ENCODE results near the gene RALGAPB. TPM values are rescaled to one million over a fixed set of nuclear protein-coding genes. Genes with fewer than 3 reads are reported as not detected.

The RALGAPB gene
- total and polyA plus RNA-seq, 2 of the 13 experiments (the other 11 are each of a cell fraction or from before 2014, with no cell fraction given), result 17.6 to 30.6 TPM

- TF ChIP-seq KLF6 (CRISPR knock-in tag; IDR thresholded peaks at IDR 0.05), result no peak
- TF ChIP-seq, protein P1, sequence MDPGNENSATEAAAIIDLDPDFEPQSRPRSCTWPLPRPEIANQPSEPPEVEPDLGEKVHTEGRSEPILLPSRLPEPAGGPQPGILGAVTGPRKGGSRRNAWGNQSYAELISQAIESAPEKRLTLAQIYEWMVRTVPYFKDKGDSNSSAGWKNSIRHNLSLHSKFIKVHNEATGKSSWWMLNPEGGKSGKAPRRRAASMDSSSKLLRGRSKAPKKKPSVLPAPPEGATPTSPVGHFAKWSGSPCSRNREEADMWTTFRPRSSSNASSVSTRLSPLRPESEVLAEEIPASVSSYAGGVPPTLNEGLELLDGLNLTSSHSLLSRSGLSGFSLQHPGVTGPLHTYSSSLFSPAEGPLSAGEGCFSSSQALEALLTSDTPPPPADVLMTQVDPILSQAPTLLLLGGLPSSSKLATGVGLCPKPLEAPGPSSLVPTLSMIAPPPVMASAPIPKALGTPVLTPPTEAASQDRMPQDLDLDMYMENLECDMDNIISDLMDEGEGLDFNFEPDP (CRISPR knock-in tag; conservative IDR thresholded peaks at IDR 0.05), result no peak
- TF ChIP-seq, protein P2, sequence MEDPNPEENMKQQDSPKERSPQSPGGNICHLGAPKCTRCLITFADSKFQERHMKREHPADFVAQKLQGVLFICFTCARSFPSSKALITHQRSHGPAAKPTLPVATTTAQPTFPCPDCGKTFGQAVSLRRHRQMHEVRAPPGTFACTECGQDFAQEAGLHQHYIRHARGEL (CRISPR knock-in tag; IDR thresholded peaks at IDR 0.05), result no peak
- TF ChIP-seq CBX1 (IDR thresholded peaks at IDR 0.05; ENCODE audit: low read depth), result no peak
- no peak for TF ChIP-seq YY1 (IDR thresholded peaks at IDR 0.05; ENCODE audit: insufficient read depth, insufficient replicate concordance, low read depth, low read length)
- TF ChIP-seq MATR3 (CRISPR knock-in tag; IDR thresholded peaks at IDR 0.05), result no peak
- no peak for TF ChIP-seq ZSCAN30 (CRISPR knock-in tag; IDR thresholded peaks at IDR 0.05)
- peak; percentile 56; the same call in 1 of the 2 replicates for TF ChIP-seq HIC2 (CRISPR knock-in tag; IDR thresholded peaks at IDR 0.05; ENCODE audit: low read depth)
- TF ChIP-seq MIXL1 (CRISPR knock-in tag; IDR thresholded peaks at IDR 0.05), result no peak
- TF ChIP-seq ZNF720 (CRISPR knock-in tag; IDR thresholded peaks at IDR 0.05), result no peak
- TF ChIP-seq, protein P3, sequence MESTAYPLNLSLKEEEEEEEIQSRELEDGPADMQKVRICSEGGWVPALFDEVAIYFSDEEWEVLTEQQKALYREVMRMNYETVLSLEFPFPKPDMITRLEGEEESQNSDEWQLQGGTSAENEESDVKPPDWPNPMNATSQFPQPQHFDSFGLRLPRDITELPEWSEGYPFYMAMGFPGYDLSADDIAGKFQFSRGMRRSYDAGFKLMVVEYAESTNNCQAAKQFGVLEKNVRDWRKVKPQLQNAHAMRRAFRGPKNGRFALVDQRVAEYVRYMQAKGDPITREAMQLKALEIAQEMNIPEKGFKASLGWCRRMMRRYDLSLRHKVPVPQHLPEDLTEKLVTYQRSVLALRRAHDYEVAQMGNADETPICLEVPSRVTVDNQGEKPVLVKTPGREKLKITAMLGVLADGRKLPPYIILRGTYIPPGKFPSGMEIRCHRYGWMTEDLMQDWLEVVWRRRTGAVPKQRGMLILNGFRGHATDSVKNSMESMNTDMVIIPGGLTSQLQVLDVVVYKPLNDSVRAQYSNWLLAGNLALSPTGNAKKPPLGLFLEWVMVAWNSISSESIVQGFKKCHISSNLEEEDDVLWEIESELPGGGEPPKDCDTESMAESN (CRISPR knock-in tag; conservative IDR thresholded peaks at IDR 0.05), result no peak
- no peak for TF ChIP-seq PAF1 (CRISPR knock-in tag; IDR thresholded peaks at IDR 0.05)
- TF ChIP-seq, protein P4, sequence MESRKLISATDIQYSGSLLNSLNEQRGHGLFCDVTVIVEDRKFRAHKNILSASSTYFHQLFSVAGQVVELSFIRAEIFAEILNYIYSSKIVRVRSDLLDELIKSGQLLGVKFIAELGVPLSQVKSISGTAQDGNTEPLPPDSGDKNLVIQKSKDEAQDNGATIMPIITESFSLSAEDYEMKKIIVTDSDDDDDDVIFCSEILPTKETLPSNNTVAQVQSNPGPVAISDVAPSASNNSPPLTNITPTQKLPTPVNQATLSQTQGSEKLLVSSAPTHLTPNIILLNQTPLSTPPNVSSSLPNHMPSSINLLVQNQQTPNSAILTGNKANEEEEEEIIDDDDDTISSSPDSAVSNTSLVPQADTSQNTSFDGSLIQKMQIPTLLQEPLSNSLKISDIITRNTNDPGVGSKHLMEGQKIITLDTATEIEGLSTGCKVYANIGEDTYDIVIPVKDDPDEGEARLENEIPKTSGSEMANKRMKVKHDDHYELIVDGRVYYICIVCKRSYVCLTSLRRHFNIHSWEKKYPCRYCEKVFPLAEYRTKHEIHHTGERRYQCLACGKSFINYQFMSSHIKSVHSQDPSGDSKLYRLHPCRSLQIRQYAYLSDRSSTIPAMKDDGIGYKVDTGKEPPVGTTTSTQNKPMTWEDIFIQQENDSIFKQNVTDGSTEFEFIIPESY (CRISPR knock-in tag; IDR thresholded peaks at IDR 0.05), result peak; percentile 92
- no peak for TF ChIP-seq ARNT (IDR thresholded peaks at IDR 0.05)
- no peak for TF ChIP-seq NFKB2 (CRISPR knock-in tag; IDR thresholded peaks at IDR 0.05; ENCODE audit: borderline replicate concordance)
- TF ChIP-seq FOSL2 (CRISPR knock-in tag; IDR thresholded peaks at IDR 0.05), result peak; percentile 64
- TF ChIP-seq, protein P5, sequence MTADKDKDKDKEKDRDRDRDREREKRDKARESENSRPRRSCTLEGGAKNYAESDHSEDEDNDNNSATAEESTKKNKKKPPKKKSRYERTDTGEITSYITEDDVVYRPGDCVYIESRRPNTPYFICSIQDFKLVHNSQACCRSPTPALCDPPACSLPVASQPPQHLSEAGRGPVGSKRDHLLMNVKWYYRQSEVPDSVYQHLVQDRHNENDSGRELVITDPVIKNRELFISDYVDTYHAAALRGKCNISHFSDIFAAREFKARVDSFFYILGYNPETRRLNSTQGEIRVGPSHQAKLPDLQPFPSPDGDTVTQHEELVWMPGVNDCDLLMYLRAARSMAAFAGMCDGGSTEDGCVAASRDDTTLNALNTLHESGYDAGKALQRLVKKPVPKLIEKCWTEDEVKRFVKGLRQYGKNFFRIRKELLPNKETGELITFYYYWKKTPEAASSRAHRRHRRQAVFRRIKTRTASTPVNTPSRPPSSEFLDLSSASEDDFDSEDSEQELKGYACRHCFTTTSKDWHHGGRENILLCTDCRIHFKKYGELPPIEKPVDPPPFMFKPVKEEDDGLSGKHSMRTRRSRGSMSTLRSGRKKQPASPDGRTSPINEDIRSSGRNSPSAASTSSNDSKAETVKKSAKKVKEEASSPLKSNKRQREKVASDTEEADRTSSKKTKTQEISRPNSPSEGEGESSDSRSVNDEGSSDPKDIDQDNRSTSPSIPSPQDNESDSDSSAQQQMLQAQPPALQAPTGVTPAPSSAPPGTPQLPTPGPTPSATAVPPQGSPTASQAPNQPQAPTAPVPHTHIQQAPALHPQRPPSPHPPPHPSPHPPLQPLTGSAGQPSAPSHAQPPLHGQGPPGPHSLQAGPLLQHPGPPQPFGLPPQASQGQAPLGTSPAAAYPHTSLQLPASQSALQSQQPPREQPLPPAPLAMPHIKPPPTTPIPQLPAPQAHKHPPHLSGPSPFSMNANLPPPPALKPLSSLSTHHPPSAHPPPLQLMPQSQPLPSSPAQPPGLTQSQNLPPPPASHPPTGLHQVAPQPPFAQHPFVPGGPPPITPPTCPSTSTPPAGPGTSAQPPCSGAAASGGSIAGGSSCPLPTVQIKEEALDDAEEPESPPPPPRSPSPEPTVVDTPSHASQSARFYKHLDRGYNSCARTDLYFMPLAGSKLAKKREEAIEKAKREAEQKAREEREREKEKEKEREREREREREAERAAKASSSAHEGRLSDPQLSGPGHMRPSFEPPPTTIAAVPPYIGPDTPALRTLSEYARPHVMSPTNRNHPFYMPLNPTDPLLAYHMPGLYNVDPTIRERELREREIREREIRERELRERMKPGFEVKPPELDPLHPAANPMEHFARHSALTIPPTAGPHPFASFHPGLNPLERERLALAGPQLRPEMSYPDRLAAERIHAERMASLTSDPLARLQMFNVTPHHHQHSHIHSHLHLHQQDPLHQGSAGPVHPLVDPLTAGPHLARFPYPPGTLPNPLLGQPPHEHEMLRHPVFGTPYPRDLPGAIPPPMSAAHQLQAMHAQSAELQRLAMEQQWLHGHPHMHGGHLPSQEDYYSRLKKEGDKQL (CRISPR knock-in tag; IDR thresholded peaks at IDR 0.05; ENCODE audit: low read depth), result no peak
- no peak for TF ChIP-seq HOXA9 (CRISPR knock-in tag; IDR thresholded peaks at IDR 0.05; ENCODE audit: borderline replicate concordance)
- TF ChIP-seq, protein P6, sequence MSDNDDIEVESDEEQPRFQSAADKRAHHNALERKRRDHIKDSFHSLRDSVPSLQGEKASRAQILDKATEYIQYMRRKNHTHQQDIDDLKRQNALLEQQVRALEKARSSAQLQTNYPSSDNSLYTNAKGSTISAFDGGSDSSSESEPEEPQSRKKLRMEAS (IDR thresholded peaks at IDR 0.05), result peak; percentile 57
Measured at GRCh38 chr20:38581013-38581412, 108.4 kb downstream of the RALGAPB start, which contains the start of gene ADIG (continued).
